ENCODE results near the gene CTNNA3. TPM values are rescaled to one million over a fixed set of nuclear protein-coding genes. Genes with fewer than 3 reads are reported as not detected.

The CTNNA3 gene
- total RNA-seq, 2 donors from 2014 or later = 20.3 to 23.8 TPM

DNA sequence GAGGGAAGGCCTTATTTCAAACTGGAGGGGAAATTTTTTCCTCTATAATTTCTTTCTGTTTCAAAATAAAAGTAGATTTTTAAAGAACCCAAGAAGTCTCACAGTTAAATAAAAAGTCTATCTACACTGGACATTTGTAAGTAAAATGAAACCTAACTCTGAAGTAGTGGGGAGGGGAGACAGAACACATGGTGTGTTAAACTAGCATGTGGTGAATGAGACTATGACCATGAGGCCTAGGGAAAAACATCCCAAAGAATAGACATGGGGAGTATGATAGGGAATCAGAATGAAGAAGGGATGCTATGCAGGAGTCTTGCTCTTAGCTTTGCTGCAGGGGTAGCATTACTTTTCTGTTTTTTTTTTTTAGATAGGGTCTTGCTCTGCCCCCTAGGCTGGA lies 1831.5 kb downstream of the CTNNA3 start:
- no peak overlapping the region for H3K4me3 ChIP-seq
- H3K27ac ChIP-seq = no peak overlapping the region
- TF ChIP-seq, protein P1, sequence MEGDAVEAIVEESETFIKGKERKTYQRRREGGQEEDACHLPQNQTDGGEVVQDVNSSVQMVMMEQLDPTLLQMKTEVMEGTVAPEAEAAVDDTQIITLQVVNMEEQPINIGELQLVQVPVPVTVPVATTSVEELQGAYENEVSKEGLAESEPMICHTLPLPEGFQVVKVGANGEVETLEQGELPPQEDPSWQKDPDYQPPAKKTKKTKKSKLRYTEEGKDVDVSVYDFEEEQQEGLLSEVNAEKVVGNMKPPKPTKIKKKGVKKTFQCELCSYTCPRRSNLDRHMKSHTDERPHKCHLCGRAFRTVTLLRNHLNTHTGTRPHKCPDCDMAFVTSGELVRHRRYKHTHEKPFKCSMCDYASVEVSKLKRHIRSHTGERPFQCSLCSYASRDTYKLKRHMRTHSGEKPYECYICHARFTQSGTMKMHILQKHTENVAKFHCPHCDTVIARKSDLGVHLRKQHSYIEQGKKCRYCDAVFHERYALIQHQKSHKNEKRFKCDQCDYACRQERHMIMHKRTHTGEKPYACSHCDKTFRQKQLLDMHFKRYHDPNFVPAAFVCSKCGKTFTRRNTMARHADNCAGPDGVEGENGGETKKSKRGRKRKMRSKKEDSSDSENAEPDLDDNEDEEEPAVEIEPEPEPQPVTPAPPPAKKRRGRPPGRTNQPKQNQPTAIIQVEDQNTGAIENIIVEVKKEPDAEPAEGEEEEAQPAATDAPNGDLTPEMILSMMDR (IDR thresholded peaks at IDR 0.05) = no peak
- H3K36me3 ChIP-seq = no peaks in the 10 kb centered on the region
- no peaks in the 10 kb centered on the region for H3K9me3 ChIP-seq
- no peak for DNase-seq (ENCODE audit: low spot score)
- no peaks in the 10 kb centered on the region for H3K27me3 ChIP-seq
- H3K4me1 ChIP-seq = no peaks in the 10 kb centered on the region

DNA sequence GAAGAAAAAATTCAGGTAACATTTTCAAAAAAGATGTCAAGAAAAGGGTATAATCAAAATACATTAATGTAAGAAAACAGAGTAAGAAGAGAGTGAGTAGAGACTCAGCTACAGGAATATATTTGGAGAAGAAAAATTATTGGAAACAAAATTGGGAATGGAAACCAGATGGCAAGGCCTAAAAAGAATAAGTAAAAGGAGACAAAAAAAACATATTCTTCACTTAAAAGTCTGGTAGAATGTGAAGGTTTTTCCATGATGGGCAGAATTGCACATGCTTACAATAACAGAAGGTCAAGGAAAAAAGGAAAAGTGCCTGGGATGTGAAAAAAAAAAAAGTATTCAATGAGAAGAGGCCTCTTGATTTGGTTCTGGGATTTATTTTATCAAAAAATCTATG lies 1832.0 kb downstream of the CTNNA3 start:
- TF ChIP-seq, protein P1 (IDR thresholded peaks at IDR 0.05) = no peak
- DNase-seq (ENCODE audit: low spot score) = no peak
- H3K4me1 ChIP-seq = no peaks in the 10 kb centered on the region

More for the DNA sequence above, 1832.0 kb downstream of the CTNNA3 start:
- no peak overlapping the region for H3K4me3 ChIP-seq
- H3K27me3 ChIP-seq = no peaks in the 10 kb centered on the region
- no peaks in the 10 kb centered on the region for H3K9me3 ChIP-seq
- no peak overlapping the region for H3K27ac ChIP-seq
- H3K36me3 ChIP-seq = no peaks in the 10 kb centered on the region

Small RNA genes within 50 kb of the gene (microRNA-seq; reads per million reads assigned to microRNA genes)
- 4.2 to 5.7 reads per million in 2 donors for gene MIR7151 (ENCODE audit: borderline number of aligned reads in 2 of 2, borderline replicate concordance in 1 of 2)

Other genes with a start within 250 kb of the CTNNA3 start
- gene DNAJC12, start 142.0 kb upstream of the CTNNA3 start, total RNA-seq = 1 to 10 TPM; 2.6 to 6.0 TPM
- gene SIRT1, start 188.5 kb upstream of the CTNNA3 start, total RNA-seq = 10 to 100 TPM; 10.4 to 12.1 TPM

All from right atrium auricular region (tissue), 2 donors.